NCI-H2171 treated with DMSO at 0.1 percent for 48 hours (cell line): ENCODE data around the gene HYAL3.

ENCODE experiments used
- DNase-seq: peaks from one replicate; lab custom pipeline; 2025; lab: John Stamatoyannopoulos, UW

Gene HYAL3

DNA sequence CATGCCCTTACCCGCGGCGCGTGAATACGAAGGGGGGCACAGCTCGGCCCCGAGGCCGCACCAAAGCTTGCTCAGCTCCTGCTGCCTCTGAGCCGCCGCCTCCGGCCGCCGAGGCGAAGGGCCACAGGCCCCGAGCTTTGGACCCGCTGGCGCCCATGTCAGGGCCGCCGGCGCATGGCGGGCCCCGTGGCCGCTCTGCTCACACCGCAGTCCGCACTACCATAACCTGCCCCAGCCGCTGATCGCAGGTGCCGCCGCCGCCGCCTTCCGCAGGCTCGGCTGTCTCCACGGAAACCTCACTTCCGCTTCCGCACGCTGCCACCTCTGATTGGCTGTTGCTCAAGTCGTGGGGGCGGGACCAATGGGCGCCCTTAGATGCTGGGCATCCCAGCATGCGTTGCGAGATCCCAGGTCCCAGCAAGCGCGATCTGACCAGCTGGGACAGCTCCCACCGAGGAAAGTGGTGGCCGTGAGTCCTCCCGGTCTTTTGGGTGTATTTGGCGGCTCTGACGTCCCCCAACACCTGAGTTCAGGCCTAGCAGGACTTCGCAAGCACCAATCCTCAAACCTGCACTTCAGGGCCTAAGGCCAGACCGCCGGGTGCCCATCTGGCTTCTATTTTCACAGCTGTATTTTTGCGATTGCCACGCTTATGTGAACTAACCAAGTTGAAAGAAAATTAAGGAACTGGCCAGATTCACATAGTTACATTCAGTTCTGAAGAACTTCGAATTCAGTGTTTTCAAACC is 28.9 kb upstream of the HYAL3 start, which contains the start of gene TUSC2:
TSS of gene TUSC2 (minus strand) at position 281 of the 749 bp plus-strand sequence. CDS start at position 157, 124 bp downstream.
- DNase-seq: peak; percentile 85

DNA sequence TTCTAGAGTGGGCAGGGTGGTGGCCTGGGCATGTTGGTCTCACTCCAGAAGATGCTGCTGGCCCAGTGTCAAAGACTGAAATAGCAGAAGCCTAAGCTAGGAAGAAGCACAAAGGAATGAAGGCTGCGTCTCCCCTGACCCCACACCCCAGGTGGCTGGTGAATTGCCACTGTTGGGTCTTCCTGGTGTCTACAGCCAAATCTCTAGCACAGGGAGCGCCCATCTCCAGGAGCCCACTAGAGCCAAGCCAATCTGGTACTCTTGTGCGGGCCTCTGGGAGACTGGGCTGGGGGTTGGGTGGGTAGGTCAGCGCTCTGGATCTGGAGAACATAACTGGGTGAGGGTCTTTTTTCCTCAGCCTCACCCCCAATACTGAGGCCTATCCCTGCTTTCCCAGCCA is 27.9 kb upstream of the HYAL3 start:
- no peak for DNase-seq

DNA sequence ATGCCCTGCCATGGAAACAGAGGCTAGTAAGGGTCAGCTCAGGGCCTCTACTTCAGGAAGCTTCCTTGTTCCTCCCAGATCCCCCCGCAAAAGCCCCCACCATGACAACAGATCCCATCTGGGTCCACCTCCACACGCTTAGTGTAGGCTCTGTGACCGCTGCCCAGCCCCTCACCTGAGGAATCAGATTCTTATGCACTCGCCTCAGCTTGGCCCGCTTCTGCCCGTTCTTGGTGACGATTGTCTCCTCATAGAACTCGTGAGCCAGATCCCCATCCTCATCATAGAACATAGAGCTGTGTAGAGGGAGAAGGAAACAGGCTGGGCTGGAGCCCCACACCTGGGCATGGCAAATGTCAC is 27.0 kb upstream of the HYAL3 start:
- DNase-seq: no peak

DNA sequence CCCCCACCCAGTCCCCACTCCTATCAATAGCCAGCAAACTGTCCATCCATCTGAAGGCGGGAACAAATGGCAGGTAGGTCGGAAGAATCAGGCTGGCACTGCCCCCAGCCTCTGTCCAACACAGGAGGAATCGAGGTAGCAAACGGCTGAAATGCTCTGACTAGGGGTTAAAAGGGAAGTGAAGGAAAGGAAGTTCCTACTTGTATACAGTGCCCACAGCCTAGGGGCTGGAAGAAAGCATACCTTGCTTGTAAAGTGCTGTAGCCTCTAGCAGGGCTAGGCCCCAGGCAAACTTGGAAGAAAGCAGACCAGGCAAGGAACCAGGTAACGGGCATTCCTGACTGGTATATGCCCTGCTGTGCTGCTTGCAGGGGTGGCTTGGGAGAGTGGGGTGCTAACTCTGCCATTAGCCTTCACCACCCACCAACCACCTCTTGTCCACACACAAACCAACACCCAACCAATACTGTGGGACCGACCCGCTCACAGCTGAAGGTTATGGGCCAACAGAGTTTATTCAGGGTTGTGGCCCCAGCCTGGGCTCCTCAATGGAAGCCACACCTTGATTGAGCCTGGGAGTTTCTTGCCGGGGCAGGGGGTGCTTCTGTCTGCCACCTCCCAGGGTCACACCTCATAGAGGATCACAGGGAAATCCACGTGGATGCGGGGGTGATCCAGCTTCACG is 26.4 kb upstream of the HYAL3 start:
- DNase-seq: no peak

DNA sequence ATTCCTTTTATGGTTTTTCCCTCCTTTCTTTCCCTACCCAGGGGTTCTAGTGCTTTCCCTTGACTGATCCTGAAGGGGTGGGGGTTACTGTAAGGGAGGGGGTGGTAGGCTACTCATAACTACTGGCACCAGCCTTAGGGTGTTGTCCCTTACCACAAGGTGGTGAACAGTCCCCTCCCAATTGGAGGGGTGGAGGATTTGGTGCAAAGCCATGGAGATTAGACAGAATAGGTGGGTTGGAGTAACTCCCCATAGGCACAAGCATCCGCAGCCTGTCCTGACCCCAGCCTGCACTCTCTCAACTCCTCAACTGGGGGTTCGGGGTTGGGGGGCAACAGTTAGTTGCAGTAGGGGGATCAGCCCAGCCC is 25.9 kb upstream of the HYAL3 start:
- no peak for DNase-seq

DNA sequence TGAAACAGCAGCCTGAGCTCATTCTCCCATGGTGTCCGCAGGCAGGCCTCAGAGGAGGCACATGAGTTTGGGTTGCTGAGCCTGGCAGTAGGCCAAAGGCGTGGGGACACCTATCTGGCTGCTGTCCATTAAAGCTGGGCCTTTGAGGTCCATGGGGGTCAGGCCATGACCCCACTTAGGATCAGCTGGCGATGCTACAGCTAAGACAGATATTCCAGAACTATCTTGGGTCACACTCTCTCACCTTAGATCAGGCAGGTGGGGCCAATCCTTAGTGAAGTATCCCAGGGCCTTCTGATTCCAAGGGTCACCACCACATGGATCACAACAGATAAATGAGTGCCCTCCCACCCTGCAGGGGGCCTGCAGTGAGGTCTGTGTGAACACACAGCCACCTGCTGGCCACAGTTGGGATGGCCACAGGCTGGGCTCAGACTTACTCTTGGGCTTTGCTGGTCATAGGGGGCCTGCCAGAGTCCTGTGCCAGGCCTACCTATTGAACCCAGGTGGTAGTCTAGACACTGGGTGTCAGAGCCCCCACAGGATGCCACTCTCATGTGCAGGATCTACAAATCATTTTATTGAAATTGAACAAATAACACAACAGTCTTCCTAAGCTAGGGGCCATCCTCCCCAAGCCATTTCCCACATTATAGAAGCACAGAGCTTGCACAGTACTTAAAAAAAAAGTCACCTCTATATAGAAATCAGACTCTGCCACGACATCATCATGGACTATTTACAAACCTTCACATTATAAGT is 25.3 kb upstream of the HYAL3 start:
- peak; percentile 39 for DNase-seq

DNA sequence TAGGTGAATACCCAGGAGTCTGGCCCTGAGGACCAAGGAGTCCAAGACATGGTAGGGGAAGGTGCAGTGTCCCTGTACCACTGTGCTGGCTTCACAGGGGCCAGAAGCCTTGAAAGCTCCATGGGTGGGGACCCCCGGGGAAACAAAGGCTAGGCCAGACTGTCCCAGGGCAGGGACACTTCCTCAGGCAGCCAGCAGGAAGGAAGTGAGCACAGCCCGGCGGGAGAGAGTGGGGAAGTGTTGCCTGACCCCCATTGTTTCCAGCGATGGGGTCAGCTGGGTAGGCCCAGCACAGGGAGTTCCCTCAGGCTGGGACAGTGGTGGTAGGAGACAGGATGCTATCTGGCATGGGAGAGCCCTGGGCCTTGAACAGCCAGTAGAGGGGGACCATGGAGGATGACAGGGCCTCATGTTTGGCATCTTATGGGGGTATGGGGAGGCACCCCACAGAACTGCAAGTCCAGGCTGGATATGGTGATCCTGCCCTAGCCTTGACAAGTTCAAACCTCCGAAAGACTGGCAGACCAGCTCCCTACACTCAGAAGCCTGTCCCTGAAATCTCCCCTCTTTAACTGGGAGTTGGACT is 24.5 kb upstream of the HYAL3 start:
- DNase-seq: no peak

DNA sequence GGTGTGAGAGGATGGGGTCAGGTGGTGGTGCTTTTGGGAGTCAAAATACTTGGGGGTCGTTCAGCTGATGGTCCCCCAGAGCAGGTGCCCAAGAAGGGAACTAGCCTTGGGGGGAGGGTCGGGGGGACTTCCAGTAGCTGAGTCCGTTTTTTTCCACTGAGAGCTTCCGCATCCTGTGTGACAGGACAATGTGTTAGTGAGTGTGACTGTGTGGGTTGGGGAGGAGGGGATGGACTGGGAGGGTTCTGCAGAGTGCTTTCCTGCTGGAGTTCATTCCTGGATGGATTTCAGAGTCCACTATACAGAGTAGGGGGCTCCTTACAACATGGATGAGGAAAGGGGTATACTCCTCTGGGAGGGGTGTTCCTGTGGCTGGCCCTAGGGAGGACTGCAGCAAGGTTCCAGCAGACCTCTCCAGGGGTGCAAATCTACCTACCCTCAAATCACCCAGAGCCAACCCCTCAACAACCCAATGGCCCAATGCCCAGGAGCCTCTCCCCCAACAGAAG is 23.9 kb upstream of the HYAL3 start:
- DNase-seq: no peak

DNA sequence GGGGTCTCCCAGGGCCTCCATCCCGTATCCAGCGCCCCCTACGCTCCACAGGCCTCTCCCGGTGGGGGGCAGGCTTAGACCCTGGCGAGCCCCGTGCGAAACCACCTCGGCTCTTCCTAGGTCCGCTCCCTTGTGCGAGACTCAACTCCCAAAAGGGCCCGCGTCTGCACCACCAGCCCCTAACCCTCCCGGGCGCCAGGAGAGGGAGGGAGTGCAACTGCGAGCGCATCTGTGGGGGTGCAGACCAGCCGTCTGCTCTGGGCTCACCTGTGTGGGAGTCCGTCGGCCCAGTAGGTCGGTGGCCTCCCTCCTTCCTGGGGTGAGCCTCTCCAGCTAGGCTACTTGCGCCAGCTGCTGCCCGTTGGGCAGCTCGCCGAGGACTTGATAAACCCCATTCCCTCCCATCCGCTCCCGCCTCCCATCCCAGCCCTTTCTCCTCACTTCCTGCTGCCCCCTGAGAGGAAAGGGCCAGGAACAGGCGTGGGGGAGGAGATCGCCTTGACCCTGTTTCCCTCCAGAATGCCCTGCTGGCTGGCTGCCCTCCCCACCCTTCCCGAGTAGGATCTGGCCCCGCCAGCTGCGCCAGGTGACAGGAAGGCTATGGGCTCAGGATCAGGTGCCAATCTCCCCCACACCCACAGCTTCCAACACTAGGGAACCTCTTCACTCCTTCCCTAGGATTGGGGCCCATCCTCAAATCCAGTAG is 23.3 kb upstream of the HYAL3 start, which contains the start of gene HYAL2:
TSS of gene HYAL2 (minus strand) at position 360 of the 706 bp plus-strand sequence. CDS start 2,256 bp downstream, outside the sequence.
- DNase-seq: no peak

DNA sequence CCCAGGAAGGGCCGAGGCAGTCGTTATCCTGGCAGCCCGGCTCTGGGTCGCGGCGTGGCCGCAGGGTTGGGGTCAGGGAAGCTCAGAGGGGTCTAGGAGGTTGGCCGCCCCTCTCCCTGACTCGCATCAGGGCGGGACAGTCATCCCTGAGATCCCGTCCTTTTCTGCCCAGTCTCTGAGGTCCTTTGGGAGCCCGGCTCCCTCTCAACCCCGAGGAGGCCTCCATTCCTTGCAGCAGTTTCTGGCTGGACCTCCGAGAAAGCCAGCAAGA is 22.8 kb upstream of the HYAL3 start:
- no peak for DNase-seq

DNA sequence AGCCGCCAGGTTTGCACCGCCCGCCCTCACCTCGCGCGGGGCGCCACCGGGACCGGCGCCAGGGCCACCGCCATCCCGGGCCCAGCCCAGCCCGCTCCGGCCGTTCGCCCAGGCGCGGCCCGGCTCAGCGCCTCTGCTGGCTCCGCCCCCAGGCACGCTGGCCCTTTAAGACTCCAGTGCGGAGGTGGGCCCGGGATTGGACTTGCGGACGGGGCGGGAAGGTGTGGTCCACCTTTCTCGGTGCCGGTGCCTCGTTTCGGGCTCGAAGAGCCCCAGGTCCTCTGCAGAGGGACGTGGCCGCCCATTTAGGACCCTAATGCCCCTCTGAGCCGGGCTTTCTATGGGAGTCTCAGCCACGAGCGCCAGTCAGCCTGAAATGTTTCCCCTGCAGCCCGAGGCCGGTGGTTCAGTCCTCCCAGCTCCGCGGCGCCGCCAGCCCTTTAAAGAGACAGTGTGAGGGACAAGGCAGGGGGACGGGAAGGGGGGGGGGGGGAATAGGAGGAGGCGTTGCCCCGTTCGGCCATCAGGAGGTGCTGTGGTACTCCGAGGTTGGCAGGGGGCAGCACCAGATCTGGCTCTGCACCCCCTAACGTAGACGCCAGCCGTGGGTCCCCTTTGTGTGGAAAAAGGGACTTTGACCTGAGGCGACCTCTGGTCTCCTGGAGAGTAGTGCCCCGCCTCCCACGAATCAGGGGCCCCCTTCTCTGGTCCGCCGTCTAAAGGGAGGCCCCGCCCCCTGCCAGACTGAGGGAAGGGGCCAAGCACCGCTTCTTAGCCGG is 22.3 kb upstream of the HYAL3 start:
- peak; percentile 78 for DNase-seq

DNA sequence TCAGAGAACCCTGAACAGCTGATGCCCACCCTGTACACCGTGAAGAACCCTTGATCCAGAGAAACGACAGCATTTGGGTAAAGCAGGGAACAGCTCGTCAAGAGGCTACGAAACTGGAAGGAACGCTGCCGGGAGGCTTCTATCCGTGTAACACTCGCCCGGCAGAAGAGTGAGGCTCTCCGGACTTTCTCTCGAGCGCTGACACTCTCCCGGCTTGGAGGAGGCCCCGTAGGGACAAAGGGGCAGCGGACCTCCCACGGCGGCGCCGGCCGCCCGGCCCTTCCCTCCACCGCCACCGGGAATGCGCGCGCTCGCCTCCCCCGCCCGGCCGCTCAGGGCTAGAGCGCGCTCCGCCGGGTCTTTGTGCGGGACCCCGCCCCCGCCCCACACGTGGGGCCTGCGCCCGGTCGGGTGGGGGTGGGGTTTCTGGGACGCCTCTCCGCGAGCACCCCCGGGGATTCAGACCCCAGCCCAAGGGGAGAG is 21.7 kb upstream of the HYAL3 start:
- peak; percentile 42 for DNase-seq

DNA sequence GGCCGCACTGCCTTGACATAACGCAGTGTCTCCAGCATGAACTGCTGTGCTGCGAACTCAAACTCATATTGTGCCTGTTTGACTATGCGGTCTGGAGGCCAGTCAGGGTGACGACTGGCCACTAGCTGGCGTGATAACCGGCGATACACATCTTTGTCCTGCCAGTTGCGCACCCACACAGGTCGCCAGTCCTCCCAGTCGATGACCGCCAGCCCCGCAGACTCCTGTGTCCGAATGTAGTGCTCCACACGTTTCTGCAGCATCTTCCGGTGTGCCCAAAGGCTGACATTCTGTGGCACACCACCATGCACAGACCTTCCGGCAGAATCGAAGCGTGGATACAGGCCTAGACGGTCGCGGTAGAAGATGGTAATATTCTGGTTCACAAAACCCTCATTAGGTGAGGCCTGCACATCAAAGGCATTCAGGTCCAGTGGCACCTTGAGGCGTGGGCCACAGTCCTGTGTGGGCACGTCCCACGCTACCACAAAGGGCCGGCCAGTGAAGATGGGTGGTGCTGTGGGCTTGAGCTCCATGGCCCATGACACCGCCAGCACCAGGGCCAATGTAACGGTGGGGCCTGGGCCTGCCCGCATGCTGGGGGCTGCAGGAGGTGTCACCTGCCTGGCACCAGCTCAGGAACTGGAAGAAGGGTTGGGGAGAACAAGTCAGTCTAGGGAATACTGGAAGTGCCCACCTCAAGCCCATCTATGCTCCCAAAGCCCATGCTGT is 20.9 kb upstream of the HYAL3 start:
- DNase-seq: no peak

DNA sequence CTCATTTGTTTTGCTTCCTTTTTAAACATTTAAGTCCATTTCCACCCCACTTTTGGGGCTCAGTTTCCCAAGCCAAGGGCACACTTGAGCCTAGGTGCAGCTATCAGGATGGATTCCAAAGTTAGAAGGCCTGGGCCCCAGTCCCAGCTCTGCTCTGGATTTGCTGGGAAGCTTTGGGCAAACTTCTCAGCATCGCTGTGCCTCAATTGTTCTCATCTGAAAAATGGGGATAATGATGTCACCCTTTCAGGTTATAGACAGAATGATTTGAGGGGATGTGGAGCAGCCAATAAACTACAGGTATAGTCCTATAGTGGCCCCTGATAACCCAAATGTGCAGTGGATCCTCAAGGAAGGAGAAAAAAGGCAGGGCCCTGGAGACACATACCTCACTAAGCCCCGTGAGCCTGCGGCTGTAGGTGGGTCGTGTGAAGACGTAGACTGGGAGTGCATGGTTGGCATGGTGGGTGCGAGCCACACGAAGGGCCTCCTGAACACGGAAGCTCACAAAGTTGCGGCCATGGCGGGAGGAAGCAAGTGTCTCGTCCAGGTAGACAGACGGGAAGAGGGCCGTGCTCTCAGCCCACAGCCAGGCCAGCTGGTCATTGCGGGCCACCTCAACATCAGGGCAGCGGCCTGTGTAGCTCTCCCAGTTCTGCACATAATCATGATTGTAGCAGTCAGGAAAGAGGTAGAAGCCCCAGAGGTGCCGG is 20.1 kb upstream of the HYAL3 start:
- DNase-seq: no peak

DNA sequence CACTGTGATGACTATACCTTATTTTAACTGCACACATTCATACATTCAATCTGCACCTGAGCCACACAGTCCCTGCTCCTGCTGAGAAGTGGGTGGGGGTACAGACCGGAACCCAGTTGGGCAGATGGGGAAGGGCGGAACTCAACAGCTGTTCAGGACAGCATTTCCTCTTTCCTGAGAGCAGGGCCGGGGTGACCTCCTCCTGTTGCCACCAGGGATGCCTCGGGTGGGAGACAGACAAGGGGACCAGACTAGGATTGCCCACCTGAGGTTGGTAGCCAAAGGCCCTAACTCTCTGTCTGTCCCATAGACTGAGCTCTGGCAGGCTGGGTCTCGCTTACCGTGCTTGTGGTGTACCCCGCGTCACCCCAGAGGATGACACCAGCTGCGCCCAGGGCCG is 19.4 kb upstream of the HYAL3 start:
- DNase-seq: no peak

DNA sequence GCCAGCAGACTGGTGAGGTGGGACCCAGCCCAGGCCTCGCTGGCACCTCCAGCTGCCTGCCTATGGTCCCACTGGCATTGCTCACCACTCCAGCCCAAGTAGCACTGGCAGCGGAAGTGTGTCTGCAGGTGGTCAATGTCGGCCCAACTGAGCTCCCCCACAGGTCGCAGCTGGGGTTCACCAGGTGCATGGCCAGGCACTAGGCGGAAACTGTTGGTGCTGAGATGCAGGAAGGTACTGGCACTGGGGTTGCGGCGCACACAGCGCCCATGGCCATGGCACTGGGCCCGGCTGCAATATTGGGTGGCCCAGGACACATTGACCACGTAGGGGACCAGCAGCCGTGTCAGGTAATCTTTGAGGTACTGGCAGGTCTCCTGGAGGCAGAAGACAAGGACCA is 19.0 kb upstream of the HYAL3 start:
- no peak for DNase-seq

DNA sequence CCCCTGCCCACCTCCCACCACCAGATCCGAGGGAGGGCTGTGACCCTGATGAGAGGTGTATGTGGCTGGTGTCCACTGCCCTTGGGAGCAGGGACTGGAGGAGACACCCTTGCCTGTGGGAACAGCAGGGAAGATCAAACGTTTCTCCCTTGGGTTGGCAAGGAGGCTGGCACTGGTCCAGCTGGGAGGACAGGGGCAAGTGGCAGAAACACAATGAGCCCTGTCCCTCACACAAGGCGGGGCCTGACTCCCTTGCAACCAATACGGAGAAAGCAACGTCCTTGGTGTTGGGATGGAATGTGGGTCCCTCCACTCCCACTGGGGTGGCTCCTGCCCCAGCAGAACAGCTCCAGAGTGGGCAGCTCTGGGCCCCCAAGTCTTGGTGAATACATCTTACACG is 18.1 kb upstream of the HYAL3 start:
- no peak for DNase-seq

DNA sequence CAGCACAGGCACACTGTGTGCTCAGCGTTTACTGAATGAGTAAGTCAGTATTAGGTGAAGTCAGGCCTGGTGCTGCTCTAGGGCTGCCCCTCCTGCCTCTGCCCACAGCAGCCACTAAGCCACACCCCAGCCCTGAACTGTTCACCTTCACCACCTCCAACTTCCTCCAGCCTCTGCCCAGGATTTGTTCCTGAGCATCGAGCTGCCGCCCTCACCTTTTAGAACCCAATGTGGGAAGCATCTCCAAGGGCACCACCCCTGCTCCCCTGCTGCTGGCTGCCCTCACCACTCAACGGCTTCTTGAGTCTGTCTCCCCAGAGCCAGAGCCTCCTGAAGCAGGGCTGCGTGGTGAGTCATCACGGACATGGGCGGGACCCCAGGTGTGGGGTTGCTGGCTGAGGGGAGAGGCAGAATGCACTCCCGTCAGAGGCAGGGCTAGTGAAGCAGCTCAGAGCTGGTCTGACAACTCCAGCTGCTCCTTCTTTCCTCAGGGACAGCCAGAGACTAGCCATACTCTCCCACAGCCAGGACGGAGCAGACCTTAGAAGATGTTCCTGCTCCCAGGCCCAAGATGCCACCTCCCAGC is 17.5 kb upstream of the HYAL3 start:
- peak; percentile 51 for DNase-seq

DNA sequence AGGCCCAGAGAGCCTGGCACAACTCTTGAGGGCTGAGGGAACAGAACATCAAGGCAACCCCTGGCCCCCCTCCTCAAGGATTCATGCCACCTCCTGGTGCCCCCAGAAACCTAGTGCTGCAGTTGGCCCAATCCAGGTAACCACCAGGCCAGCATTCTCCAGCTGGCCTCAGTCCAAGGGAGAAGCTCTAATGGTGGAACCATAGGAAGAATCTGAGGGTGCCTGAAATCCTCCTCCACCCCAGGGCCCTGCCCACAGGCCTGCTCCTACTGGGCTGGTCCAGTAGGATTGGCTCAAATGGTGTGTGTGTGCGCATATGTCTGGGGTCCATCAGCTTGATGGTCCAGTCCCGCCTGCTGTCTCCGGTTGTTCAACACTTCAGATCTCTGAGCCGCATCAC is 15.6 kb upstream of the HYAL3 start:
- DNase-seq: no peak
